Bone marrow (tissue), 2 donors: ENCODE data around the gene CCDC51.

ENCODE experiments used
- DNase-seq, 2 donors: peaks; one replicate each; lab custom pipeline; 2025; lab: John Stamatoyannopoulos, UW

Gene CCDC51

GRCh38 chr3:48419149-48419548, 20.8 kb downstream of the CCDC51 start:
- DNase-seq: no peak

- DNase-seq: no peak
These were observed 21.3 kb downstream of the CCDC51 start for GRCh38 chr3:48418651-48419050.

DNA sequence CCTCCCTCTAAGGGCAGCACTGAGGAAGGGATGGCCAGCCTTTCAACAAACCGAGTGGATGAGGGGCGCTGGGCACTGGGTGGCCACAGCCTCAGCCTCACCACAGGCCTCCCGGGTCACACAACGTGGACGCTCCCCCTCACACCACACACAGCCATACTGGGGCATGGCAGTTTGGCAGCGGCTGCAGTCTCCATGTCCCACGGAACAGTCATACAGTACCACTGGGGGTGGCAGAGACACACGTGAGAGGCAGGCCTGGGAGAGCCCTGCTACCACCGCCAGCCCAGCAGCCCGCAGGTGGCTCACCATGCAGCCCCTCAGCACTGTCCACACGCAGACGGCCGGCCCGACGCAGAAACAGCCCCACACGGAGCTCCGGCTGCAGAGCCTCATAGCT, 21.8 kb downstream of the CCDC51 start:
- no peak for DNase-seq

DNA sequence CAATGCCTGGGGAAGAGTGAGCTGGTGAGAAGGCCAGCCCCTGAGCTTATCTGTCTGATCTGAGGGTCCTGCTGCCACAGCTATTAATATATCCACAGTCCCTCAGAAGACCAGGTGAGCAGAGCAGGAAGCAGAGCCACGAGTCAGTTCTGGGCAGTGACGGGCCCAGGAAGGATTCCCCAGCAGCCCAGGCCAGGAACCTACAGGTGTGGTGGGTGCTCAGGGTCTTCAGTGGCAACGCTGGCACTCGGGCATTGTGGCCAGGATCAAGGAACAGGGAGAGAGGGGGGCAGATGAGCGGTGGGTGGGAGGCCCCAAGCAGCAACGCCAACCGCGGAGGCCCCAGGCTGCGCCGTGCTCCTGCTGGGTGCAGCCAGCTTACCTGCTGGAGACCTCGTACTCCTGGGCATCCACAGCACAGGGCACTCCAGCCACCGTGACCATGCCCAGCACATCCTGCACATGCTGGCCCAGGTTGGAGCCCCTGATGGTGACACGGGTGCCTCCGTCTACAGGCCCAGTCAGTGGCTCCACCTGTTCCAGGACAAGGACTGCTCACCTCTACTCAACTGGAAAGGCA, 22.3 kb downstream of the CCDC51 start:
- DNase-seq: no peak

- no peak for DNase-seq
These were observed 23.4 kb downstream of the CCDC51 start for GRCh38 chr3:48416546-48416945.

DNA sequence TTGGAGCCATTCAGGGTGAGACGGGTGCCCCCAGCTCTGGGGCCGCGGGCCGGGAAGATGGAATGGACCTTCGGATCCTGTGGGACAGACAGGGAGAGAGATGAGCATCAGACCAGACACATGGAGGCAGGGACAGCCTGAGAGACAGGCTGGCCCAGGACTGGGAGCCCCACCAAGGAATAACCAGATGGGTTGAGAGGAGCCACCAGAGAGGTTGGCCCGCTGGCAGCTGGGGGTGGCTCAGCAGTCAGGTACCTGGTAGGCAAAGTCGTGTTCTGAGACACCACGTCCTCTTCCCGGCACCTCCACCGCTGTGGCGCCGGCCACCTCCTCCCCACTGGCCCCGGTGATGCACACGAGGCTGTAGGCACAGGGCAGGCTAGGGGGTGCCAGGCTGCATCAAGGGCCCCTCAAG, 23.8 kb downstream of the CCDC51 start:
- no peak for DNase-seq

DNA sequence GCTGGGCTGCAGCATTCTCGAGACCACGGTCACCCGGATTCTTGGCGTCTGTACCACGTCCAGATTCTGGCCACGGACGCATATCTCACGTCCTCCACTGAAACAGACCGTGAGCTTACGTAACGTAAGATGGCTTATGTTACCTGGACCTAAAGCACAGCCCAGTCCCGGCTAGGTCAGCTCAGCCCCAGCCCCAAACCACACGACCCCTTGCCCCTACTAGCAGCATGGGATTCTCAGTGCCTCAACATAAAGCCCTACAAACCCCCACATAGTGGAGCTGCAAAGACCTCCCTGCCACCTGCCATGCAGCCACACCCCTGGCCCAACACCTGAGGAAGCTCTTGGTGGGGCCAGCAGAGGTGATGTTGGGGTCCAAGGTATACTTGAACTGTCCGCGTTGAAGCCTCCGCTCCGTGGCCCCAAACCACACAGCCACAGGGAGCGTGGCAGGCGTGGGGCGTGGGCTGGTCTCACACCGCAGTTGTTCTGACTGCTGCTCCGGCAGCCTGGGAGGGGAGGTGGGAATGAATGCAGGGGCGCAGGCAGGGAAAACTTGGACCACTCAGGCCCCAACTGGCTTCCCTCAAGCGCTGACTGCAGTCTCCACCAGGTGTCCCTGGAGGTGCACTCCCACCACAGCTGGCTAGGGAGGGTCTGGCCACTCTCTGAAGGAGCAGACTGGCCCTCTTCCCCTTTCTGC, 24.5 kb downstream of the CCDC51 start:
- DNase-seq: no peak

GRCh38 chr3:48414376-48415250, 25.3 kb downstream of the CCDC51 start:
- no peak for DNase-seq

GRCh38 chr3:48413611-48414010, 26.3 kb downstream of the CCDC51 start:
- no peak for DNase-seq

- no peak for DNase-seq
These were observed 26.8 kb downstream of the CCDC51 start for GRCh38 chr3:48413086-48413485.

DNA sequence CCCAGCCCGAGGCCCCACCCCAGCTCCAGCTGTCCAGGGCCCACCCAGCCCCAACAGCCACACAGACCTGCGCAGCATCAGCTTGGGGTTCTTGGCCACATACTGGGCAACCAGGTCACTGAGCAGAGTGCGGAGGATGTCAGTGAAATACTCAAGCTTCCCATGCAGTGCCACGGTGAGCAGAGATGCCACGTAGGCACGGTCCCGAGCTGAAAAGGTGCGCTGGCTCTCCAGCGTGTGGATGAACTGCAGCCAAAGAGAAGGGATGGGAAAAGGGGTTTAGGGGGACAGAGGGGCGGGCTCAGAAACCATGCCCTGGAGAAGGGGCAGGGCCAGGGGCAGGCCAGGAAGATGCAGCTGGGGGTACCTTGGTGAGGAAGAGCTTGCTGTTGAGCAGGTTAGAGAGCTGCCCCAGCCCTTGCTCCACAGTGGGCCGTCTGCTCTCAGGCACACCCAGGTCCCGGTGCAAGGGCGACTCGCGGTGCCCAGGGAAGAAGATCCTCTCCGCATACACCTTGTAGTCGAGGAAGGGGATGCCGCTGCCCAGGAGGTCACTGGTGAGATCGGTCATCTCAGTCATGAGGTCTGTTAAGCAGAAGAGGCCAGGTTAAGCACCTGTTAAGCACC, 27.4 kb downstream of the CCDC51 start:
- no peak for DNase-seq

DNA sequence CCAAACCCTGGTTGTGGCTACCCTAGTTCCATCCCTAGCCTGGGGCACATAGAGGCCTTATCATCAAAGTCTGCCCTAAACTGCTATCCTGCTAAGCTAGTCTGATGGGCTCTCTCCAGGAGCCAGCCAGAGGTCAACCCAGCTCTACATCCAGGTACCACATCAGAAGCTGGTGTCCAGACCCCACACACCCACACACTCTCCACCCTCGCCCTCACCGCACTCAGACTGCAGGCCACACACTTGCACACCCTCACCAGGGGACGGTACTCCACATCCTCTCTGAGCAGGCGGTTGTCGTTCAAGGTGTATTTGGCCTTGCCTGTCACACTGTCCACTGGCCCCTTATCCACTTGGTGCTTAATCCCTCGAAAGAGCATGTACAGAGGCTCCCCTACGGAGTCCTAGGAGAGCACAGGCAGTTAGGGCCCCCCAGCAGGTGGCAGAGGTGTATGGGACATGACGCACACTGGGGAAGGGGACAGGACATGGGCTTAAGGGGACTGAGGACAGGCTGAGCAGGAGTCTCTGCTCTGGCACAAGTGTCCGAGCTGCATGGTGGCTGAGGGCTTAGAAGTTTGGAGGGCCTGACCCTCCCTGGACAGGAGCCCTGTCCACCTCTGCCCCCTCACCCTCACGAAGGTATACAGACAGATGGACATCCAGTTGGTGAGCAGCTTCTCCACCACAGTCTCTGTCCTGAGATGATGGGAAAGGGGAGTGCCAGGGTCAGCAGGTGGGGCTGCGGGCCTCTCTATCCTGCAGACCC, 28.1 kb downstream of the CCDC51 start:
- no peak for DNase-seq

- no peak for DNase-seq
These were observed 28.8 kb downstream of the CCDC51 start for GRCh38 chr3:48411041-48411588.

- no peak for DNase-seq
These were observed 29.5 kb downstream of the CCDC51 start for GRCh38 chr3:48410205-48411040.

DNA sequence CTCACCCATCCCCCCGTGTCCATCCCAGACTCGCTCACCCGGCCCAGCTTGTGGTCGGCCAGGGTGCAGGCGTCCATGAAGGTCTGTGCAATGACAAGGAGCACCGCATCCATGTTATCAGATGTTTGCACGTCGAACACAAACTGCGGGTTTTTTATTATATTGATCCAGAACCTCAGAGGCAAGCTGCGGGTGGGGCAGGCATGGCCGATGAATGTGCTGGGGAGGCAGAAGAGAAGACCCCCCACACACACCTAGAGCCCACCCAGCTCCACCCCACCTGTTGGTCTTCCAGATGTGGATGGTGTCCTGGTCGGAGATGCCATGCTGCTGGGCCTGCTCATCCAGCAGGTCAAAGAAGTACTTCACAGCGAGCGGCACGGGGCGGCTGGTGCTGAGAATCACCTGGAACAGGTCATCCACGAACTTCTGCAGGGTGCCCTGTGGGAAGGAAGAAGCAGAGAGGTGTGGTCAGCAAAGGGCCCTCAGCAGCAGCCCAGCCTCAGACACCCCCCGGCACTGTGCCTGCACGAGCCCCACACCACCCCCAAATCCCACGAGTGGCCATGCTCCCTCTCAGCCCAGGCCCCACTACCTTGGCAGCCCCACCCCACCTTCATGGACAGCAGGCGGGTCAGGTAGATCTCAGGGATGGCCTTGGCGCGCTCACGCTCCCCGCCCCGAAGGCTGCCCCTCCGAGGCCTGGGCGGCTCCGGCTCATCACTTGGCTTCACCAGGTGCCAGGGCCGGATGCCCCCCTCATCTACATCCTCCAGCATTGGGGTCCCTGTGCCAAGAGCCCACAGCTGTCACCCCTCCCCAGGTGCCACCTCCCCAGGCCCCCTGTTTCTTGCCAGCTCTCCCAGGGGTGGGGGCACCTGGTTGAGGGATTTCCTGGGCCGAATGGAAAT, 30.4 kb downstream of the CCDC51 start:
- no peak for DNase-seq

DNA sequence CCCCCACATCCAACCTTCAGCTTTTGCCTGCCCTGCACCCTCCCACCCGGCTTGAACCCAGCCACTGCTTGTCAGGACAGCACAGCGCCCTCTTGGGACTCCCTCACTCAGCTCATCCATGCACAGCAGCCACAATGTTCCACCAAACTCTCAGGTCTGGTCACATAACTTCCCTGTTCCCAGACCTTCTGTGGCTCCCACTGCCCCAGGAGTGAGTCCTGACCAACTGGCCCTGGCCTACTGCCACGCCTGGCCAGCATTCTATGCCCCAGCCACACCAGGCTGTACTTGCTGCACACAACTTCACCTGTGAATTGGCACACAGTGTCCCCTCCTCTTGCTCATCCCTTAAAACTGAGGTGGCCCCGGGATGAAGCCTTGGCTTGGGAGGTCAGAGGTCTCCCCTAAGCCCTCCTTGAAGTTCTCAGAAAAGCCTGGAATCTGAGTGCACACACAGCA, 31.1 kb downstream of the CCDC51 start:
- DNase-seq: no peak

DNA sequence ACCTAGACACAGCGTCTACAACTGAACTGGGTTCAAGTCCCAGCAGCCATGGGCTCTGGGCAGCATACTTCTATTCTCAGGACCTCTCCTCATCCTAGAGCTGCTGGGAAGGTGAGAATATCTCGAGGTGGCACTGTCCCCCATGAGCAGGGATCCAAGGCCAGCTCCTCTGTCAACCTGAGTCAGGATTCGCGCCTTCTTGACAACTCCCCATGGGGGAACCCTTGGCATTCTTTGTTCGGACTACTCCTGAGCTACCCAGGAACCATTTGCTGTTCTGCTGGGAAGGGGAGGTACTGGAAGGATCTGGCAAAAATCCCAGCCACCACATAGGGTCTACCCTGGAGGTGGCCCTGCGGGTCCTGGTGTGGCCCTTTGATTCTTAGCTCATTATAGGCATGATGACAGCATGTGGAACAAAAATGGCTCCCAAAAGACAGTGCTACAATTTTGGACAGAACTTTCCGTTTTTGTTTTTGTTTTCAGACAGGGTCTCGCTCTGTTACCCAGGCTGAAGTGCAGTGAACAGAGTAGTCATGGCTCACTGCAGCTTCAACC, 32.3 kb downstream of the CCDC51 start:
- no peak for DNase-seq

GRCh38 chr3:48406443-48407431, 33.2 kb downstream of the CCDC51 start:
- no peak for DNase-seq
